Transverse colon (tissue), 4 donors: ENCODE data around the gene NXPH4.

Source experiments
- EP300 ChIP-seq: sonication (generic); formaldehyde crosslinking; IDR thresholded peaks from one replicate; pipeline ENCODE4 v1.6.1; 2017; ENCODE audit warnings: antibody characterized with exemption, low read depth
- POLR2A ChIP-seq: fragments of 450-650 bp; IDR thresholded peaks from one replicate; pipeline ENCODE4 v1.6.1; 2016; ENCODE audit warnings: antibody characterized with exemption, mild to moderate bottlenecking, moderate library complexity
- POLR2AphosphoS5 ChIP-seq, 3 donors: sonication (generic); formaldehyde crosslinking; IDR thresholded peaks; one replicate each; pipeline ENCODE4 v1.6.1; 2016; ENCODE audit warnings: antibody characterized with exemption in 3 of 3
- TF ChIP-seq, protein P1 (sequence below), 5 experiments: fragments of 200-600 bp in 3 of 5; fragments of 450-650 bp in 2 of 5; sonication (generic) in 3 of 5; IDR thresholded peaks; 1 replicate in 2 of 5; 2 replicates in 3 of 5; pipeline ENCODE4 v1.5.1; 2016 to 2017; ENCODE audit warnings: antibody characterized with exemption in 5 of 5, inconsistent platforms in 3 of 5, mild to moderate bottlenecking in 2 of 5, moderate library complexity in 1 of 5

DNA sequence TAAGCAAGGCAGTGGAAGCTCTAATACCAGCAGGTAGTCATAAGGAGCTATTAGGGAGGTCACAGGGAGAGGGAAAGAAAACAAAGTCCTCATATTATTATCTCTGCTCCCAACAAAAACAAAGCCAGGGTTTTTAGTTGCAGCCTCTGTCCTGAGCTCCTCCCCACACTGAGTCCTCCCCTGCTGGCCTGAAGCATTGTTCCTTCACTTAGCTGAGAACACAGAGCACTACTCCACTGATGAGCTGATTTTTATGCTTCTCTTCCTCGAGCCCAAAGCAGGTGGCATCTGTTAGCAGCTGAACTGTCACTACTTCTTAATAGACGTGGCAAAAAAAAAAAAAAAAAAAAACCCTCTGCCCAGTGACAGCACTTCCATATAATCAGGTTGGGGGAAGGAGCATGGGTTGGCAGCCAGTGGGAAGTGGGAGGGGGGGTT is 44.9 kb downstream of the NXPH4 start:
- TF ChIP-seq, protein P1, sequence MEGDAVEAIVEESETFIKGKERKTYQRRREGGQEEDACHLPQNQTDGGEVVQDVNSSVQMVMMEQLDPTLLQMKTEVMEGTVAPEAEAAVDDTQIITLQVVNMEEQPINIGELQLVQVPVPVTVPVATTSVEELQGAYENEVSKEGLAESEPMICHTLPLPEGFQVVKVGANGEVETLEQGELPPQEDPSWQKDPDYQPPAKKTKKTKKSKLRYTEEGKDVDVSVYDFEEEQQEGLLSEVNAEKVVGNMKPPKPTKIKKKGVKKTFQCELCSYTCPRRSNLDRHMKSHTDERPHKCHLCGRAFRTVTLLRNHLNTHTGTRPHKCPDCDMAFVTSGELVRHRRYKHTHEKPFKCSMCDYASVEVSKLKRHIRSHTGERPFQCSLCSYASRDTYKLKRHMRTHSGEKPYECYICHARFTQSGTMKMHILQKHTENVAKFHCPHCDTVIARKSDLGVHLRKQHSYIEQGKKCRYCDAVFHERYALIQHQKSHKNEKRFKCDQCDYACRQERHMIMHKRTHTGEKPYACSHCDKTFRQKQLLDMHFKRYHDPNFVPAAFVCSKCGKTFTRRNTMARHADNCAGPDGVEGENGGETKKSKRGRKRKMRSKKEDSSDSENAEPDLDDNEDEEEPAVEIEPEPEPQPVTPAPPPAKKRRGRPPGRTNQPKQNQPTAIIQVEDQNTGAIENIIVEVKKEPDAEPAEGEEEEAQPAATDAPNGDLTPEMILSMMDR (IDR thresholded peaks at IDR 0.05) = no peak
- TF ChIP-seq POLR2A (no peak), EP300 (no peak), POLR2AphosphoS5 (IDR thresholded peaks at IDR 0.05) (no peak)
